Lower leg skin (tissue), 4 donors: ENCODE data around the gene COG2. TPM values are rescaled to one million over a fixed set of nuclear protein-coding genes. Genes with fewer than 3 reads are reported as not detected.

Experiments used
- DNase-seq, 2 donors: peaks; one replicate each; pipeline ENCODE4 v3.0.0-alpha.2; 2019; ENCODE audit warnings: low spot score in 2 of 2
- H3K4me3 ChIP-seq: fragments of 200-600 bp; sonication (generic); 2 replicates; pipeline ENCODE4 v1.5.1; 2017; ENCODE audit warnings: mild to moderate bottlenecking, low read depth; ENCODE audit not compliant: poor library complexity, severe bottlenecking
- CTCF ChIP-seq, 3 donors: fragments of 450-650 bp; IDR thresholded peaks; one replicate each; pipeline ENCODE4 v1.5.1; 2016; ENCODE audit warnings: antibody characterized with exemption in 3 of 3, mild to moderate bottlenecking in 3 of 3, moderate library complexity in 2 of 3
- POLR2A ChIP-seq, 2 donors: fragments of 450-650 bp; IDR thresholded peaks; one replicate each; pipeline ENCODE4 v1.6.1; 2016 to 2017; ENCODE audit warnings: antibody characterized with exemption in 2 of 2, mild to moderate bottlenecking in 1 of 2, moderate library complexity in 1 of 2
- WGBS, 2 donors: methylation state at CpG; one replicate each; pipeline ENCODE4 v1.1.5; 2018; 5-methylcytosine and 5-hydroxymethylcytosine counted together
- intact Hi-C: fragments of 100-400 bp; cut with DNase I; formaldehyde crosslinking; loops from one replicate; pipeline ENCODE4 v1.15.0; 2023; ENCODE audit warnings: low total_unique reads
- total RNA-seq, 4 donors: library from RNA; depleted of rRNA; stranded (reverse); fragments of >200 nt; gene quantifications; one replicate each; pipeline ENCODE4 v1.1.0, GENCODE V29; 2016

The COG2 gene
- total RNA-seq, 4 donors from 2014 or later = 16.9 to 25.4 (median 23.1) TPM

GRCh38 chr1:230702934-230703678 is 60.8 kb downstream of the COG2 start:
- DNase-seq = no peak
- H3K4me3 ChIP-seq = no peak overlapping the region
- no peak for TF ChIP-seq CTCF (IDR thresholded peaks at IDR 0.05)
- TF ChIP-seq POLR2A (IDR thresholded peaks at IDR 0.05) = no peak
- WGBS, 2 donors = 78 to 86% methylated on average over 14 of the region's 14 CpGs
- intact Hi-C loops = no loop called here

GRCh38 chr1:230703679-230704385 is 61.6 kb downstream of the COG2 start:
- TF ChIP-seq CTCF (IDR thresholded peaks at IDR 0.05) (no peak), POLR2A (IDR thresholded peaks at IDR 0.05) (no peak)
- intact Hi-C loops = no loop called here
- 87 to 88% methylated on average over 8 of the region's 8 CpGs for WGBS, 2 donors
- H3K4me3 ChIP-seq = no peak overlapping the region
- DNase-seq = no peak

GRCh38 chr1:230704830-230705229 is 62.5 kb downstream of the COG2 start:
- no peak overlapping the region for H3K4me3 ChIP-seq
- no peak for DNase-seq
- TF ChIP-seq CTCF (IDR thresholded peaks at IDR 0.05) (no peak), POLR2A (IDR thresholded peaks at IDR 0.05) (no peak)
- 92 to 93% methylated on average over 7 of the region's 7 CpGs for WGBS, 2 donors
- intact Hi-C loops = no loop called here

- TF ChIP-seq CTCF (IDR thresholded peaks at IDR 0.05) (no peak), POLR2A (IDR thresholded peaks at IDR 0.05) (no peak)
- intact Hi-C loops = no loop called here
- no peak for DNase-seq
- no peak overlapping the region for H3K4me3 ChIP-seq
- WGBS, 2 donors = 82 to 85% methylated on average over 16 to 18 of the region's 18 CpGs
Observed at GRCh38 chr1:230705289-230706019, 63.2 kb downstream of the COG2 start.

GRCh38 chr1:230706020-230706699 is 63.9 kb downstream of the COG2 start:
- intact Hi-C loops = no loop called here
- TF ChIP-seq CTCF (IDR thresholded peaks at IDR 0.05) (no peak), POLR2A (IDR thresholded peaks at IDR 0.05) (no peak)
- no peak overlapping the region for H3K4me3 ChIP-seq
- DNase-seq = no peak
- WGBS, 2 donors = 86% methylated on average over 7 to 9 of the region's 9 CpGs
